ENCODE data around the gene USP25.
A peak's percentile ranks its signal among the peaks of the same experiment; 100 is the strongest.

Gene USP25

GRCh38 chr21:15729346-15729673 is 472 bp upstream of the USP25 start:
- ATAC-seq (ENCODE audit: insufficient read depth, low read depth) (no peak), DNase-seq (no peak)
- H3K4me1 ChIP-seq (ENCODE audit: insufficient read depth, low read length) = peaks cover 40% of the 10 kb centered on the region
- peaks cover 41% of the 10 kb centered on the region for H3K79me2 ChIP-seq (ENCODE audit: insufficient read depth, low read length)
- H4K20me1 ChIP-seq (ENCODE audit: insufficient read depth, low read length) = peaks cover 23% of the 10 kb centered on the region; the same call in 1 of the 2 replicates
- peak overlapping the region; percentile 98 for H3K4me2 ChIP-seq (ENCODE audit: insufficient read depth, low read length)
- no peaks in the 10 kb centered on the region for H3K27me3 ChIP-seq (ENCODE audit: insufficient read depth, low read length, poor library complexity)
- TF ChIP-seq EZH2 (IDR thresholded peaks at IDR 0.05; ENCODE audit: borderline replicate concordance, low read depth, low read length, severe bottlenecking) (no peak), CTCF (IDR thresholded peaks at IDR 0.05; ENCODE audit: borderline replicate concordance, extremely low read depth, low read length, poor library complexity, severe bottlenecking) (no peak)
- no peaks in the 10 kb centered on the region for H3K9me3 ChIP-seq (ENCODE audit: insufficient read depth, low read length, severe bottlenecking)
- H3K27ac ChIP-seq (ENCODE audit: low read length) = peak overlapping the region; percentile 54; the same call in 1 of the 2 replicates
- H2AFZ ChIP-seq (ENCODE audit: low read depth, low read length) = peak overlapping the region; percentile 94
- H3K9ac ChIP-seq (ENCODE audit: low read depth, low read length) = peak overlapping the region; percentile 68
- peak overlapping the region; percentile 16 to 82; a peak in 3 of 4 replicates for H3K4me3 ChIP-seq (ENCODE audit: low read depth in 1 of 2, low read length in 2 of 2)
- no peaks in the 10 kb centered on the region; the same call in 1 of the 2 replicates for H3K36me3 ChIP-seq (ENCODE audit: insufficient read depth, low read length)

- H2AFZ ChIP-seq (ENCODE audit: low read depth, low read length) = peak overlapping the region; percentile 84
- H3K4me3 ChIP-seq (ENCODE audit: low read depth in 1 of 2, low read length in 2 of 2) = peak overlapping the region; percentile 82 to 96
- peaks cover 25% of the 10 kb centered on the region; the same call in 1 of the 2 replicates for H4K20me1 ChIP-seq (ENCODE audit: insufficient read depth, low read length)
- H3K27me3 ChIP-seq (ENCODE audit: insufficient read depth, low read length, poor library complexity) = no peaks in the 10 kb centered on the region
- no peaks in the 10 kb centered on the region; the same call in 1 of the 2 replicates for H3K36me3 ChIP-seq (ENCODE audit: insufficient read depth, low read length)
- no peak for TF ChIP-seq EZH2 (IDR thresholded peaks at IDR 0.05; ENCODE audit: borderline replicate concordance, low read depth, low read length, severe bottlenecking)
- no peak for TF ChIP-seq CTCF (IDR thresholded peaks at IDR 0.05; ENCODE audit: borderline replicate concordance, extremely low read depth, low read length, poor library complexity, severe bottlenecking)
- DNase-seq (peak; percentile 57), ATAC-seq (ENCODE audit: insufficient read depth, low read depth) (peak; percentile 35)
- peak overlapping the region; percentile 68 for H3K9ac ChIP-seq (ENCODE audit: low read depth, low read length)
- H3K4me2 ChIP-seq (ENCODE audit: insufficient read depth, low read length) = peak overlapping the region; percentile 98
- no peaks in the 10 kb centered on the region for H3K9me3 ChIP-seq (ENCODE audit: insufficient read depth, low read length, severe bottlenecking)
- peak overlapping the region; percentile 81 for H3K27ac ChIP-seq (ENCODE audit: low read length)
- H3K4me1 ChIP-seq (ENCODE audit: insufficient read depth, low read length) = peaks cover 46% of the 10 kb centered on the region
- H3K79me2 ChIP-seq (ENCODE audit: insufficient read depth, low read length) = peaks cover 54% of the 10 kb centered on the region
These were observed 881 bp downstream of the USP25 start for GRCh38 chr21:15730484-15731242.

GRCh38 chr21:15731243-15731613 is 1.4 kb downstream of the USP25 start:
- Histone ChIP-seq H3K4me1 (ENCODE audit: insufficient read depth, low read length) (peaks cover 51% of the 10 kb centered on the region), H3K27me3 (ENCODE audit: insufficient read depth, low read length, poor library complexity) (no peaks in the 10 kb centered on the region), H3K79me2 (ENCODE audit: insufficient read depth, low read length) (peaks cover 60% of the 10 kb centered on the region), H3K9me3 (ENCODE audit: insufficient read depth, low read length, severe bottlenecking) (no peaks in the 10 kb centered on the region), H3K36me3 (ENCODE audit: insufficient read depth, low read length) (no peaks in the 10 kb centered on the region; the same call in 1 of the 2 replicates), H2AFZ (ENCODE audit: low read depth, low read length) (no peak overlapping the region), H3K27ac (ENCODE audit: low read length) (peak overlapping the region; percentile 63), H3K4me2 (ENCODE audit: insufficient read depth, low read length) (peak overlapping the region; percentile 98), H3K4me3 (ENCODE audit: low read depth in 1 of 2, low read length in 2 of 2) (peak overlapping the region; percentile 82 to 96), H4K20me1 (ENCODE audit: insufficient read depth, low read length) (peaks cover 28% of the 10 kb centered on the region; the same call in 1 of the 2 replicates), H3K9ac (ENCODE audit: low read depth, low read length) (peak overlapping the region; percentile 68)
- TF ChIP-seq CTCF (IDR thresholded peaks at IDR 0.05; ENCODE audit: borderline replicate concordance, extremely low read depth, low read length, poor library complexity, severe bottlenecking) (no peak), EZH2 (IDR thresholded peaks at IDR 0.05; ENCODE audit: borderline replicate concordance, low read depth, low read length, severe bottlenecking) (no peak)
- ATAC-seq (ENCODE audit: insufficient read depth, low read depth) = no peak
- DNase-seq = no peak

All from DND-41 (cell line).